DMS114 treated with DMSO at 0.1 percent for 48 hours (cell line): Measurements from ENCODE around the gene ODC1.

Experiments
- DNase-seq: peaks from one replicate; lab custom pipeline; 2025; ENCODE audit not compliant: unreplicated experiment; lab: John Stamatoyannopoulos, UW

ODC1 gene

DNA sequence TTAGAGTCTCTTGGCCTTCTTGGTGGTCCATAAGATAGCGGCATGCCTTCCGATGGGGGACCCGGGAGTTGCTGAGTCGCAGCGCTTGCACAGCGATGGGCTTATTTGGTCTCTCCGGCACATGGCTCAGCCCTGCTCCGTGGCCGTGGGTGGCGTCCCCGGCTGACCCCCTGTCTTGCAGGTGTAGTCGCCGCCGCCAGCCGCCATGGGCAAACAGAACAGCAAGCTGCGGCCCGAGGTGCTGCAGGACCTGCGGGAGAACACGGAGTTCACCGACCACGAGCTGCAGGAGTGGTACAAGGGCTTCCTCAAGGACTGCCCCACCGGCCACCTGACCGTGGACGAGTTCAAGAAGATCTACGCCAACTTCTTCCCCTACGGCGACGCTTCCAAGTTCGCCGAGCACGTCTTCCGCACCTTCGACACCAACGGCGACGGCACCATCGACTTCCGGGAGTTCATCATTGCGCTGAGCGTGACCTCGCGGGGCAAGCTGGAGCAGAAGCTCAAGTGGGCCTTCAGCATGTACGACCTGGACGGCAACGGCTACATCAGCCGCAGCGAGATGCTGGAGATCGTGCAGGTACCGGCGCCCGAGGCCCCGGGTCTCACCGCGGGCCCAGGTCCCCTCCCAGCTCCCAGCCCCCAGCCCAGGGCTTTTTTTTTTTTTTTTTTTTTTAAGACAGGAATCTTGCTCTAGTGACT is 28.4 kb downstream of the ODC1 start:
- no peak for DNase-seq

DNA sequence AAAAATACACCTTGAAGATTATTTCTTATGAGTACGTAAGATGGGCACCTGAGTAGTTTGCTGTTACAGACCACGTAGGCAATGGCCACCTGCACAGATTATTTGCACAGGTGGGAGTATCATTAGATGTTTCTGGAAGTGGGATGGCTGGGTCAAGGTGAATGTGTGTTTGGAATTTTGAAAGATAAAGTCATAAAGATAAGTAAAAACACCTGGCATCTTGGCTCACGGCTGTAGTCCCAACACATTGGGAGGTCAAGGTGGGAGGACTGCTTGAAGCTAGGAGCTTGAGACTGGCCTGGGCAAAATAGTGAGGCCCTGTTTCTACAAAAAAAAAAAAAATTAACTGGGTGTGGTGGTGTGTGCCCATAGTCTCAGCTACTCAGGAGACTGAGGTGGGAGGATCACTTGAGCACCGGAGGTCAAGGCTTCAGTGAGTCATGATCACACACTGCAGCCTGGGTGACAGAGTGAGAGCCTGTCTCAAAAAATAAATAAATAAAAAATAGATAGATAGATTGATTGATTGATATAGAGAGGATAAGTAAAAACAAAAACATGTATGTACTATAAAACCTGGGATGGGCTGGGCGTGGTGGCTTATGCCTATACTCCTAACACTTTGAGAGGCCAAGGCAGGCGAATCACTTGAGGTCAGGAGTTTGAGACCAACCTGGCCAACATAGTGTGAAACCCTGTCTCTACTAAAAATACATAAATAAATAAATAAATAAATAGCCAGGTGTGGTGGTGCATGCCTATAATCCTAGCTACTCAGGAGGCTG is 30.4 kb downstream of the ODC1 start:
- no peak for DNase-seq

DNA sequence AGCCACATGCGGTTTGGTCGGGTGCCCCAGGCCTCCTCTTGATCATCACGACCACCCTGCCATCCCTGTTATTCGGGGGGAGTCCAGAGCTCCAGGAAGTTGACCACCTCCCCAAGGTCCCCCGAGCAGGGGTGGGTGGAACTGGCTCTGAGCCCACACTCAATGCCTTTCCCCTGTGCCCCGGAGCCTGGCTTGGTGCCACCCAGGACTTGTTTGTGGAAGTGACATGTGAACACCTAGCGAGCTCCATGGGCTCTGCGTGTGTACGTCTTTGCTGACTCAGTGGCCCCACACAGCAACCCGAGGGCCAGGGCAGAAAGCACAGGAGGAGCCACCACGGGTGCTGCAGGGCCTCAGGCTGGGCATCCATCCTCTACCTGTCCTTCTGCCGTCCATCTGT is 32.5 kb downstream of the ODC1 start:
- no peak for DNase-seq

DNA sequence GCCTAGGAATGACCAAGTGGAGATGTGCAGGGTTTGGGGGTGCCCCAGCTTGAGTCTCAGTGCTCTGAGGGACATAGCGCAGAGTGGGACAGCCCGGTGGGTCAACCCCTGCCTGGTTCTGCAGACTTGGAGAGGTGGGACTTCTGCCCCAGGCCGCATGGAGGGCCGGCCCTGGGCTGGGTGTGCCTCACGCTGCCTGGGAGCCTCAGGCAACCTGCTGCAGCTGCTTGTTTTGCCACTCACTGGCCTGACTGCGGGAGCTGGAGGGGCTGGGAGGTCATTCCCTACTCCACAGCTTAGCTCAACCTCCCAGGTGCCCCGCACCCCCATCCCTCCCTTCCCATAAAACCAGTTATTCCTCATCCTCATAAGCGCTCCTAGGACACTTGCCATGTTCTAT is 33.1 kb downstream of the ODC1 start:
- DNase-seq = no peak

DNA sequence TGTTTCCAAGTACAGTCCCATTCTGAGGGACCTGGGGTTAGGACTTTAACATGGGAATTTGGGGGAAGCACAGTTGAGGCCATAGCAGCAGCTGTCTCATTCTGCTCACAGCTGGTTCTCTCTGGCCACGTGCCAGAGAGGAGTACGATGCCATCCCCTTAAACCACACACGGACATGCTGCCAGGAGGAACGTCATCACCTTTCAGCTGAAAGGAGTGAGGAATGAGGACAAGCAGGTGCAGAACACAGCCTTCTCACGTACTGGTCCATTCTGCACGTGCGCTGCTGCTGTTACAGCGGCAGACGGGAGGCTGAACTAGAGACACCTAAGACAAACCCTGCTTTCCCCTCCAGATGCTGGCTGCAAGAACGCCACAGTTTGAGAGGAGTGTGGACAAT is 33.5 kb downstream of the ODC1 start:
- DNase-seq = no peak

DNA sequence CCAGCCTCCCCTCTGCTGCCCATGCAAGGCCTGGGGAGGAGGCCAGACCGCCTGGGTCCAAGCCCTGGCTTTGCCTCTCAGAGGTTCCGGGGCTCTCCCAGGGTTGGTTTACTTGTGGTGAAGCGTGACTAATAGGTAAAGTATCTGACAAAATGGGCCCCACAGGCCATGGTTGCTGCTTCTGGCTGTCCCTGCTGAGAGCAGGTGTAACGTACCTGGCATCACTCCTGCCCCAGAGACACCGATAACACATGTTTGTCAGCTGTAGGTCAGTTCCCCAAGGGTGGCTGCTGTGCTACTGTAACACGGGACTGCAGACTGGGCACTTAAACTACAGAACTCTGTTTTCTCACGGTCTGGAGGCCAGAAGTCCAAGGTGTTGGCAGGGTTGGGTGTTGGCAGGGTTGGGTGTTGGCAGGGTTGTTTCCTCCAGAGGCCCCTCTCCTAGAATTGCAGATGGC is 34.1 kb downstream of the ODC1 start:
- DNase-seq = no peak

DNA sequence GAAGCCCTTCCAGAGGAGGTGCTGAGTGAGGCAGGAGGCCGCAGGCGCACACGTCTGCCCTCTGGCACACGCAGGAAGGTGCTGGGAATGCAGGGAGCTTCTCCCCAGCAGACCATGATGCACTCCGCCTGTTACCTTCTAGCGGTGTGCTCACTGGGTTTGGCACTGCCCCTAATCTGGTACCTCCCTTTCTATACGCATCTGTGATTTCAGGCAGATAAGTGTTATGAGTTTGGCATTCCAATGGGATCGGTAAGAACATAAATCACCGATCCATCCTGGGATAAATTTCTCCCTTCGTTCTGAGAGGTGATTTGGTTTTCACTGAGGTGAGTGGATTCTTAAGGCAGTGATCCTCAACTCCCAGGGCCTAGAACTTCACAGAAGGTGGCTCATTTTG is 34.6 kb downstream of the ODC1 start:
- DNase-seq = no peak

DNA sequence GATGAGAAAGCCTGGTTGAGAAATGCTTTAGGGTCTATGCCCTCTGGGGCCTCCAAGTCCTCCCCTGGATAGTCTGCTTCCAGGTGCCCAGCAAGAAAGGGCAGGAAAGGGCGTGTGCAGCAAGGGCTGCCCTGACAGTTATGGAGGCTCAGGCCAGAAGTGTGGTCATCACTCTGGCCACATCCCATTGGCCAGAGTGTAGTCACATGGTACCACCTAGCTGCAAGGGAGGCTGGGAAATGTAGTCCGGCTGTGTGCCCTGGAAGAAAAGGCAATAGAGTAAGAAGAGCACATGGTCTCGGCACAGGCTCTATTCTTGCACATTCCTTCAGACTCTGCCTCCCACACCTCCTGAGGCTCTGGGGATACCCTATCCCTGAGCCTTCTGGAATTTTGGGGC is 35.7 kb downstream of the ODC1 start:
- no peak for DNase-seq

DNA sequence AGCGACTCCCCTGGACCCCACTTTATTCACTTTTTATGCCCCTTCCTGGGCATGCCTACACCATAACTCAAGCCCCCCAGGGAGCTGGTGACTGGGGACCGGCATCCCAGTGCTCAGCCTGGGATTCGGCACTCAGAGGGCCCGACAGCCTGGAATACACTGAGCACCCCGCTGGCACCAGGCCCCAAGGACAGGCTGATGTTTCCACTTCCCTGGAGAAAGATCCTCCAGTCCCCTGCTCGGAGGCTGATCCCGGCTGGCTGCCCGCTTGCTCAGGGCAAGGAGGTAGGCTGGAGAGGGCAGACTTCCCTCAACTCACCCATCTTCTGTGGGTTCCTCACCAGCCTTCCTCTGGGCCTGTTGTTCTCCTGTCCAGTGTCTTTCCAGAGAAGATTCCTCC is 36.6 kb downstream of the ODC1 start:
- DNase-seq = no peak

DNA sequence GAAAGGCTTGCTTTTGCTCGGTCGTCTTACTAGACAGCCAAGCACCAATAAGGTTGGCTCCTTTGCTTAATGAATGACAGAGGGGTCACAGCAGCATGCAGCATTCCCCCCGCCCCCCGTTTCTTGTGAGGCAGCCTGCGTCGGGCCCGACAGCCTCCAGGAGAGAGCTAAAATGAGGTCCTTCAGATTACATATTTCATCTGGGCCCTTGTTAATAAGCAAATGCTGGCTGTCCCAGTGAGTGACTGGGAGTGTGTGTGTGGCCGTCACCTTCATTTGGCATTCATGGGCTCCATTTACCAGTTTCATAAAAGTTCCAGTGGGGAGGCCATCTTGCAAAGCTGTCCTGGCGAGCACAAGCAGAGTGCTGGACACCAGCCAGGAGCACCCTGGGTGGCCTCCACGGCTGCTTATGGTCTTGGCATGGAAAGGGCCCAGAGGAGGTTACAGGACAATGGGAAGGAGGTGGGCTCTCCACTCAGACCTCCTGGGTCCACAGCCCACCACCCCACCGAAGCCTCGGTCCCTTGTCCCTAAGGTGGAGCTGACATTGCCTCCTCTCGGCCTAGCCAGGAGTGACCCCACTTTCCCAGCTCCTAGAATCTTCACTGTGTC is 37.2 kb downstream of the ODC1 start:
- no peak for DNase-seq

DNA sequence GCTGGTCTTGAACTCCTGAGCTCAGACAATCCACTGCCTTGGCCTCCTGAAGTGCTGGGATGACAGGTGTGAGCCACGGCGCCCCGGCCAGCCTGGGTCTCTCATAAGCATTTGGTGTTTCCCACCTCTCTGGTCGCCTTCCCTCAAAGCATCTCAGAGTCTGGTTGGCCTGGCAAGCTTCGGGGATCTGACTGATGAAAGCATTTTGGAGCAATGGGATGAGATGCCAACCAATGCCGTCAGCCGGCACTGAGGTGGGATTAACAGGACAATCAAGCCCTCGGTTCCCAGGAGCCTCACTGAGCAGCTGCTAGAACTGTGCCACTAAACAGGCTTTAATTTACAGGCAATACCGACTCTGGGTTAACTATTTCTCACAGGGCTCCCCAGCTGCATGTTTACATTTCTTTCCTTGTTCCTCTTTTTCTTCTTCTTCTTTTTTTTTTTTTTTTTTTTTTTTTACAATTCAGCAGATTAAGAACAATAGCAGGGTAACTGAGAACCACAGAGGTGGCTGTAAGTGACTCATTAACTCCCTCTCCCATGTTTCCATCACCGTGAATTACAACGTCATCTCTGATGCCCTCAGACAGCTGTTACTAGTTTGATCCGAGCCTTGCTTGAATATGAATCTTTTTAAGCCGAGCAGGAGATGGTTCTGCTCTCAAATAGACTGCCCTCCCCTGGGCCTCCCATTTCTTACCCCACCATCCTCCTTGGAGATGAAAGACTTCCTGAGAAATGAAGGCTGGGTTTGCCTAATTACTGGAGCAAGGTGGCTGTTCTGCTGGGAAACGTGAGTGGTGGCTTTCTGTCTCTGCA is 37.9 kb downstream of the ODC1 start:
- DNase-seq = no peak

DNA sequence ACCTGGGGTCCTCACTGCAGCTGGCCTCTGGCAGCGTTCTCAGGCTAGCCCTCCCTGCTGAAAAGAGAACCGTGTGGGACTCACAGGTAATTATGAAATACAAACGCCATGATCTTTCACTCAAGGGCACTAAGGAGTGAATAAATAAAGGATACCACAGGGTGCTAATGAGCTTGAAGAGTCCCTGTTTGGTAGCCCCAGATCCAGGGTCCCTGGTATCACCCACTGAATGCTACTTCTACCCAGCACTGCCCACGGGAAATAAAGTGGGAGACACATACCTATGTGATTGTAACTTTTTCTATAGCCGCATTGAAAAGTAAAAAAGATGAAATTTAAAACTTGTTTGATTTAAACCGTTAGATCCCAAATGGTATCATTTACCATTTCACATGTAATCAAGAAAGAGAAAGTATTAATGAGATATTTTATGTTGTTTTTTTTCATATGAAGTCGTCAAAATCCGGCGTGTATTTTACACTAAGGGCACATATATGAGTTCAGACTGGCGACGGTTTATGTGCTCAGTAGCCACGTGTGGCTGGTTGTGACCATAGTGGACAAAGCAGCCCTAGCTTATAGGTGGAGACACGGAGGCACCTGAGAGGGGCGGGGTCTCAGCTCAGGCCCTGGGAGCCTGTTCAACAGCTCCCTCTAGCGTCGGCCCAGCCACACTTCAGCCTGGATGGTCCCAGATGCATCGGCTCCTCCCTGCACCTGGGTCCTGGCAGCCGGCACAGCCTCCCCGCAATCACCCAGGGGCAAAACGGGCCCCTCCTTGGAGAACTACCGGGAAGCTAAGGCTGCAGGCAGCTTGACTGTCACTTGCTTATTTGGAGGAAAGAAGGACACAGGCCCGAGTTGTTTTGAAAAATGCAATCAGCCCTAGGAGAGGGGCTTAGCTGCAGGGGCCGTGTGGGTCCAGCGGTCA is 39.2 kb downstream of the ODC1 start:
- peak; percentile 45 for DNase-seq

DNA sequence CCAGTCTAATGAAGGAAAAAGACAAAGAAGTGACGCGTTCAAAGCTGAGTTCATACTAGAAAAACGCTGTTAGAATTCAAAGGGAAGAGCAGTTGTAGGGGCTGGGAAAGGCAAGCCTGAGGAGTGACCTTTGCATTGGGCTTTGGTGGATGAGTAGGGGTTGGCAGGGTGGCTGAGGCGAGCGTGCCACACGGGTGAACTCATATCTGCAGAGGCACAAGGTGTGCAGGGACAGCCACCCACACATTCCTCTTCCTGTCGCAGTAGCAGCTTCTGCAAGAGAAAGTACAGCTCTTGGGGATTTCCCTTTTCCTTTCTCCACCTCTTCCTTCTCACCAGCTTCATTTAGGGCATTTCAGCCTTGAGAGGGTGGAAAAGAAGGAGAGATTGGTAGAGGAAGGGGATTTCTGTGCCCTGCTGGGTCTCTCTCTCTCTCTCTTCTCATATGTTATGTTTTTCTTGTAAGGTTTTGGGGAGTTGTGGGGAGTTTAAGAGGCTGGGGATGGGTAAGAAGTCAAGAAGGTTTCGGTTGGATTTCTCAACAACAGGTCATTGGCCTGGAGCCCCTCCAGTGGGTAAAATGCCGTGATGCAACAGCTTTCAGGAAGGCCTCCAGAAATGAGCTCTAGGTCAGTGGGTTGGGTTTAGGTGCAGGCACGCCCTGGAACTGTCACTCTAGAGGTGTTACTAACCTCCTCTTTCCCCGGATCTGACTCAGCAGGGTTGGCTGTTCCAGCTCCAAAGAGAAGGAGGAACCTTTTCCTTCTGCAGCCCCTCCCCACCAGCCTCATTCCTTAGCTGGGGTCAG is 40.1 kb downstream of the ODC1 start:
- no peak for DNase-seq

DNA sequence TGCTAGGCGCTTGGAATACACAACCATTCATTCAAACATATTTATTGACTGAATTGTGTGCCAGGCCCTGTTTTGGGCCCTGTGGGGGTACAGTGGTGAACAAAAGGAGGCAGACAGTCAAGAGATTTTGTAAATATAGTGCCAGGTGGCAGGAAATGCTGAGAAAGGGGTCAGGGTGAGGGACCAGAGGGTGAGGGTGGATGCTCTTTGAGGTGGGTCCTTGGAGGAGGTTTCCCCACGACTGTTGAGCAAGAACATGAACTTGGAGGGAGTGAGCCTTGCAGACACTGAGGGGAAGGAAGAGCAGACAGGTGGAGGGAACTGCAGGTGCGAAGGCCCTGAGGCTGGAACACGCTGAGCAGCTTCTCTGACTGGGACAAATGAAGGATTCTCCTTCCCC is 40.7 kb downstream of the ODC1 start:
- DNase-seq = no peak

DNA sequence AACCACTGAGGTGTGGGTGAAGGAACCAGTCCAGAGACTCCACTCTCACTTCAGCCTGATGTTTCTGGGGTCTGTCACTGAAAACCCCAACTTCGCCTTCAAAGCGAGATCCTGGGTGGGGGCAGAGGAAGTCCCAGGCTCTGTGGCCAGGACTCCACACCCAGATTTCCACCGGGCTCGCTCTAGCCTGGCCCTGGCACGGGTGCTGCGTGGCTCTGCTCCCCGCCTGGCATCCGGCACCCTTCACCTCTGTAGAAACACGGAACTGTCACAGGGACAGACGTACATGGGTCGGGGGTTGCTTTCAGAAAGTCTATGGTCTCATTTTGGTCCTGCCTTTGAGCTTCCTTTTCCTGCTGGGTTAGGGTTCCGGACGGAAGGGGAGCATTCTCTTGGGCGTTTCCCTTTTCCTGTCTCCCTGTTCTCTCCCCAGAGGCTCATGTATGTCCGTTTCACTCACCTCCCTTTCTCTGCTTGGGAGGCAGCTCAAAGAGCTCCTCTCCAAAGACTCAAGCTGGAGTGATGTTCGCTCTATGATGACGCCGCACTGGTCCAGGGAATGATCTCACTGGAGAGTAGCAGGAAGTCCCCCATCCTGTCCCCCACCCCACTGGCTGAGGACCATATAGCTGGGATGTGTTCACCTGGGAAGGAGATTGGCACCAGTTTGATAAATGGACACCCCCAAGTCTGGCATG is 41.5 kb downstream of the ODC1 start:
- DNase-seq = no peak

DNA sequence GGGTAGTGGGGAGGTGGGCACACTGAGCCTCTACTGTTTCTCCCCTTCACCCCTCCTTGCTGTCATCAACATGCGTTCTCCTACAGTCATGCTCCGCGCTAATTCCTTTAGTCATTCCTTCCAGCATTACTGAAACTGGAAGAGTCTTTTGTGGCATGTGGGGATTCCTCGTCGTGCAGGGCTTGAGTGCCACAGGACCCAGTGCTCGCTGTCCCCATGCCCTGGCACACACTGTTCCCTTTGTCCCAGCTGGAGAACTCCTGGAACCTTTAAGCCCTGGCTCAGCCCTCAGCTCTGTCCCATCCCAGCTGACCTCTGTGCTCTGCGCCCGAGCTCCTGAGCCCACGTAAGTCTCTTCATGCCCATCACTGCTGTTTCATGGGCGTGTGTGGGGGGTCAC is 42.1 kb downstream of the ODC1 start:
- no peak for DNase-seq

DNA sequence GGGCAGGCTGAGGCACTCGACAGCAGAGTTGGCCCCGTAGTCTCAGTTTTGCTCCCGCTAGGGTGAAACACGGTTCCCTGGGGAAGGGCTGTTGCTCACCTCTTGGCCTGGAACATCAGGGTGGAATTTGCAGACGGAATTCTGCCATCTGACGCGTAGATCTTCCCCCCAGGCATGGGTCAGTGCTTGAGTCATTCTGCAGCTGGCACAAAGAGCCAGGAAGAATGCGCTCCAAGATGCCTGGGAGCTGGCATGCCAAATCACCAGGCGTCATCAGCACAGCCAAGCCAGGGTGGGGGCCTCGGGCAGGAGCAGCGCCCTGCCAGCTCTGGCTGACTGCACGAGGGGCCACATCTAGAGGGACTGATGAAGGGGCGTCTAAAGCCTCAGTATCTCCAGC is 42.7 kb downstream of the ODC1 start:
- no peak for DNase-seq

DNA sequence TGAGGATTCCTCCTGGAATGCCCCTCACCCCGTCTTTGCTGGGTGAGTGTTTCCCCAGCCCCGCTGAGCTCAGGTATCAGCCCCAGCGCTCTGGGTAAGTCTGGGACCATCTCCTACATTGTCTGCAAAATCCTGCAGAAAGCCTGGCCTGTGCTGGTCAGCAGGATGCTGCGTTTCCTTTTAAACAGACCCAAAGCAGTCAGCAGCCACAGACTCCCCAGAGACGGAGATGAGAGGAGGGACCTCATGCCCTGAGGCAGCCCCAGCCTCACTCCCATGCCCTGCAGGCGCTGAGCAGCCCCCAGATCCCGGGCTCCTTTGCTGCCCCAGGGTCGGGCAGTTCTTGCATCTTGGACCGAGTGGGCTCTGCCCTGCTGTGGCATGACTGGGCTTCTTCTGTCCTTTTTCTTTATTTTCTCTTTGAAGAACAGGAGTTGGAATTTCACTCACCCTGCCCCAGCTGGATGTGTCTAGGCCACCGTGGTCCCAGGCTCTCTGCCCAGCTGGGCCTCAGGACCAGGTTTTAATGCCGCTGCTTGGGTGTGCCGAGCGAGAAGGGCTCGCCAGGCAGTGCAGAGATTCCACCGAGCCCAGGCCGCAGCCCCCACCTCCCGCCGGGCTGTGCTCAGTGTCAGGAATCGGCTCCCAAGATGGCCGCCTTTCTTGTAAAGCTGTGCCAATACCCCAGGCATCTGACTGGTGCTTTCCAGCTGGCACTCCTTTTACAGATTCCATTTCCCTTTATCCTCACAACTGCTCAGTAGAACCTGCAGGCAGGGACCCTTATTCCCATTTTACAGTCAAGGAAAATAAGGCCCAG is 43.6 kb downstream of the ODC1 start:
- no peak for DNase-seq
